HG03457 (cell line): ENCODE data around the gene FGF22.

Experiments used
- ATAC-seq: cut with Tn5 transposase; IDR thresholded peaks from one replicate; pipeline ENCODE4 v1.9.1; 2021; ENCODE audit warnings: moderate number of reproducible peaks; ENCODE audit not compliant: unreplicated experiment

The FGF22 gene

DNA sequence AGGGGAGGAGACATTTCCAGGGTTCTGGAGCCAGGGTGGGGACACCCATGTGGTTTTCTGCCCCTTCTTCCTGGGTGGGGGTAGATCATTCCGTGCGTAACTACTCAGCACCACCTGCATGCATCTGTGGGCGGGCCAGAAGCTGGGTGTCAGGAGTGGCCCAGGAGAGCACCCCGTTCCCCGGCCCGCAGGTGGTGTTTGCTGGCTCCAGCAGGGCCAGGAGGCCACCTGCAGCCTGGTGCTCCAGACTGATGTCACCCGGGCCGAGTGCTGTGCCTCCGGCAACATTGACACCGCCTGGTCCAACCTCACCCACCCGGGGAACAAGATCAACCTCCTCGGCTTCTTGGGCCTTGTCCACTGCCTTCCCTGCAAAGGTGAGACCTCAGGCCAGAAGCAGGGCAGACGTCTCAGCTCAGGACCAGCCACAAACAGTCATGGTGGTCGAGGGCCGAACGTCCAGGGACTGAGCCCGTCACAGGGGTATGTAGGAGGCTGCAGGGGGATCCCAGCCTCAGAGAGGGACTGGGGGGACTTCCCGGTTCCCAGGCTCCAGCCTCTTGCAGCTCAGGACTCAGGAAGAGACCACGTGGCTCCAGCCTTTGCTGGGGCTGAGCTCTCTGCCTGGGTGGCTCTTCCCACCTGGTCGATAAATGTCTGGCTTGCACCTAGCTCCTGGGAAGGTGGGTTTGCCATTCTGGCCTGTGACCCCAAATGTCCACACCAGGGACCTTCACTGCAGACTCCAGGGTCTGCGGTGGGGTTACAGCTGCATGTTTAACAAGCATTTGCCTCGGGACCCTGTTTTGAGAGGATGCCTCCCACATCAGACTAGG, 38.1 kb downstream of the FGF22 start:
- ATAC-seq, result no peak

DNA sequence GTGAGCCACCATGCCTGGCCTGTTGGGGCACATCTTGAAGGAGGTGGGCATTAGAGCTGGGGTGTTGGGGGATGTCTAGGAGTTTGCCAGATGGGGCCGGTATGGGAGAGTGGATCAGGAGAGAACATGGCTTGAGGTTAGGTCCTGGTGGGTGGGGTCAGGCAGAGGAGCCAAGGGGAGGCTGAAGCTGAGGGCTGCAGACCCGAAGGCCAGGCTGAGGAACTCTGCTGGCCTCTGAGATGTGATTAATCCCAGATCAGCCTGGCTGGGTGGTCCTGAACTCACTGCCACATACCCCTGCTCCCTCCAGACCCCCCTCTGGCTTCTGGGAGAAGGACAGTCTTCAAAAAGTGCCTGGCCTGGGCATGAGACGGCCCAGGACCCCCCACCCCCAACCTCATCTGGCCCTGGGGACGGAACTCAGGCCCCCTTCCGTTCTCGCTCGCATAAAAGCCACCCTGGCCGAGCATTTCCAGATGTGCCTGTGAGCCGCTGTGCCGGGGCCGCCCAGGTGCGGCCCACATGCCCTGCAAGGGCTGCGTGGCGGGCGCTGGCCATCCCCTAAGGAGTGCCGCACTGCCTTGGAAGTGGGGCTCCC, 39.2 kb downstream of the FGF22 start:
- no peak for ATAC-seq

DNA sequence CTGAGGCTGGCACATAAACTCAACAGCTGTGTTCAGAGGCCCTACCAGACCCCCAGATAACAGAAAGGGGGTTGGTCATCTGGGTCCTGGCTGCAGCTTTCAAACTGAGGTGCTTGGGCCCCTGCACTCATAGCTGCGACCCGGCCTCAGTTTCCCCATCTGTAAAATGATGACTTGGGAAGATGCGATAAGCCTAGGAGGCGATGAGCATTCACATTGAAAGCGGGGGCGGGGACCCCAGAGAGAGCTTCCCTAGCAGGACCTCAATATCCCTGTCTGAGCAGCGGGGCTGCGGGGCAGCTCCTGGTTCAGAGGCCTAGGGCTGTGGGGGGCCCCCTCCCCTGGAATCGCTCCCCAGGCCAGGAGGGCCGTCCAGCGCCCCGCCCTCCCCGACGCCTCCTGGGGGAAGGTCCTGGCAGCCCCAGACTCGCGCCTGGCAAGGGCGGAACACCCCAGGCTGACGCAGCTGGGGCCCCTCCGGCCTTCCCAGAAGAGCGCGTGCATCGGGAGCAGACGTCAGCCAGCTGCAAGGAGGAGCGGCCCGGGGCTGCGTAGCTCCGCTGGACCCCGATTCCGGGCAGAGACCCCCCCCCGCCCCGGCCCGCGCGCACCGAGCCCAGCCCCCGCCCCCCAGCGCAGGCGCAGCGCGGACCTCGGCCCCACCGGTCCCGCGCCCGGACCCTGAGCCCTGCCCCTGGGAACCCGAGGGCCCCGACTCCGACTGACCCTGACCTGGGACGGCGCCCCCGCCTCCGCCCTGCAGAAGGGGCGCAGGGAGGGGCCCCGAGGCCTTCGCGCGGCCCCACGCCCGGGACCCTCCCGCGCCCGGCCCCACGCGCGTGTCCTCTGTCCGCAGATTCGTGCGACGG, 40.0 kb downstream of the FGF22 start:
- ATAC-seq, result peak; percentile 19

DNA sequence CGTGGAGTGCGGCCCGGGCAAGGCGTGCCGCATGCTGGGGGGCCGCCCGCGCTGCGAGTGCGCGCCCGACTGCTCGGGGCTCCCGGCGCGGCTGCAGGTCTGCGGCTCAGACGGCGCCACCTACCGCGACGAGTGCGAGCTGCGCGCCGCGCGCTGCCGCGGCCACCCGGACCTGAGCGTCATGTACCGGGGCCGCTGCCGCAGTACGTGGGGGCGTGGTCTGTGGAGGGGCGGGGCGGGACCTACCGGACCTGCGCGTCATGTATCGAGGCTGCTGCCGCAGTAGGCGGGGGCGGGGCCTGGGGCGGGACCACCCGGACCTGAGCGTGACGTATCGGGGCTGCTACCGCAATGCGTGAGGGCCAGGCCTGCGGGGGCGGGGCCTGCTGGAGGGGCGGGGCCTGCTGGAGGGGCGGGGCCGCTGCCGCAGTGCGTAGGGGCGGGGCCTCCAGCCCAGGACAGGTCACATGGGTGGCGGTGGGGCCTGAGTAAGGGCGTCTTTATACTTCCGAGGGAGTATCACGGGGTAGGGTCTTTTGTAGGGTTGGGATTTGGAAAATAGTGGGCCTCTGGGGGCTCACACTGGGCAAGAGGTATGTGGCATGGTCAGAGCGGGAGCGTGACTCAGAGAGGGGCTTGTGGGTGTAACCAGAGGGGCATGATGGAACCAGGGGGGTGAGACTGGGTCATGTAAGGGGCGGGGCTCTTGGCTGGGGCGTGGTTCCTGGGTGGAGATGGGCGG, 40.8 kb downstream of the FGF22 start:
- peak; percentile 41 for ATAC-seq

DNA sequence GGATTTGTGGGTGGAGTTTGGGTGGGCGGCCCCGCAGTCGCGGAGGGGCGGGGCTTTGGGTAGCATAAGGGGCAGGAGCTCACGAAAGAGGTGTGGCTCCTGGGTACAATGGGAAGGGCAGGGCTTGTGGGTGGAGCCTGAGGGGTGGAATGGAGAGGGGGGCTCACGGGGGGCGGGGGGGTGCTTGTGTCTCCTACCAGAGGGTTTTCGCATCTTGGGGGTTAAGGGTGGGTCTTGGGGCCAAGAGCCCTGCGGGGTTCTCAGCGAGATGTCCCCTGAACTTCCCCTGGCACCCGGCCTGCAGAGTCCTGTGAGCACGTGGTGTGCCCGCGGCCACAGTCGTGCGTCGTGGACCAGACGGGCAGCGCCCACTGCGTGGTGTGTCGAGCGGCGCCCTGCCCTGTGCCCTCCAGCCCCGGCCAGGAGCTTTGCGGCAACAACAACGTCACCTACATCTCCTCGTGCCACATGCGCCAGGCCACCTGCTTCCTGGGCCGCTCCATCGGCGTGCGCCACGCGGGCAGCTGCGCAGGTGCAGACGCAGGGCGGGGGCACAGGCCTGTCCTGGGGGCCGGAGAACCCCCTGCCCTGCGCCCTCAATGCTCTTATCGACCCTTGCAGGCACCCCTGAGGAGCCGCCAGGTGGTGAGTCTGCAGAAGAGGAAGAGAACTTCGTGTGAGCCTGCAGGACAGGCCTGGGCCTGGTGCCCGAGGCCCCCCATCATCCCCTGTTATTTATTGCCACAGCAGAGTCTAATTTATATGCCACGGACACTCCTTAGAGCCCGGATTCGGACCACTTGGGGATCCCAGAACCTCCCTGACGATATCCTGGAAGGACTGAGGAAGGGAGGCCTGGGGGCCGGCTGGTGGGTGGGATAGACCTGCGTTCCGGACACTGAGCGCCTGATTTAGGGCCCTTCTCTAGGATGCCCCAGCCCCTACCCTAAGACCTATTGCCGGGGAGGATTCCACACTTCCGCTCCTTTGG, 41.6 kb downstream of the FGF22 start:
- no peak for ATAC-seq

DNA sequence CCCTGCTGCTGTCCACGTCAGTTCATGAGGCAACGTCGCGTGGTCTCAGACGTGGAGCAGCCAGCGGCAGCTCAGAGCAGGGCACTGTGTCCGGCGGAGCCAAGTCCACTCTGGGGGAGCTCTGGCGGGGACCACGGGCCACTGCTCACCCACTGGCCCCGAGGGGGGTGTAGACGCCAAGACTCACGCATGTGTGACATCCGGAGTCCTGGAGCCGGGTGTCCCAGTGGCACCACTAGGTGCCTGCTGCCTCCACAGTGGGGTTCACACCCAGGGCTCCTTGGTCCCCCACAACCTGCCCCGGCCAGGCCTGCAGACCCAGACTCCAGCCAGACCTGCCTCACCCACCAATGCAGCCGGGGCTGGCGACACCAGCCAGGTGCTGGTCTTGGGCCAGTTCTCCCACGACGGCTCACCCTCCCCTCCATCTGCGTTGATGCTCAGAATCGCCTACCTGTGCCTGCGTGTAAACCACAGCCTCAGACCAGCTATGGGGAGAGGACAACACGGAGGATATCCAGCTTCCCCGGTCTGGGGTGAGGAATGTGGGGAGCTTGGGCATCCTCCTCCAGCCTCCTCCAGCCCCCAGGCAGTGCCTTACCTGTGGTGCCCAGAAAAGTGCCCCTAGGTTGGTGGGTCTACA, 43.1 kb downstream of the FGF22 start:
- ATAC-seq, result no peak

DNA sequence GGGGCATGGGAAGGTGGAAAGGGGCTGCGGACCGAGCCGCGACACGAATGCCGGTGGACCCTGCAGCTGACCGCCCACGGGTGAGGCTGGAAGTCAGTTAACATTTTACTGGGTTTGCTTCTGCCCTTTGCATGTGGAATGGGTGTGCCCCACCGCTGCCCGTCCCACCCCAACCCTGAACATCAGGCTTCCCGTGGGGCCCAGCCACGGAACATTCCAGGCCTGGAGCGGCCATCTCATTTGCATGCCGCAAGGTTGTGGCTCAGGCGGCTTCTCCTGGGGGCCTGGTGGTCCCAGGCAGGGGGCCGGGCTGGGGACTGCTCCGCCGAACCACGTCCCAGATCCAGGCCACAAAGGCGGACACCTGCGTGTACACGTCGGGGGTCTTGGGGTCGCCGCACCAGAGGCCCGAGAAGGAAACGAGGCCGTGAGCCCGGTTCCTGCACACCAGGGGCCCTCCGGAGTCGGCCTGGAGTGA, 45.8 kb downstream of the FGF22 start:
- ATAC-seq, result no peak

DNA sequence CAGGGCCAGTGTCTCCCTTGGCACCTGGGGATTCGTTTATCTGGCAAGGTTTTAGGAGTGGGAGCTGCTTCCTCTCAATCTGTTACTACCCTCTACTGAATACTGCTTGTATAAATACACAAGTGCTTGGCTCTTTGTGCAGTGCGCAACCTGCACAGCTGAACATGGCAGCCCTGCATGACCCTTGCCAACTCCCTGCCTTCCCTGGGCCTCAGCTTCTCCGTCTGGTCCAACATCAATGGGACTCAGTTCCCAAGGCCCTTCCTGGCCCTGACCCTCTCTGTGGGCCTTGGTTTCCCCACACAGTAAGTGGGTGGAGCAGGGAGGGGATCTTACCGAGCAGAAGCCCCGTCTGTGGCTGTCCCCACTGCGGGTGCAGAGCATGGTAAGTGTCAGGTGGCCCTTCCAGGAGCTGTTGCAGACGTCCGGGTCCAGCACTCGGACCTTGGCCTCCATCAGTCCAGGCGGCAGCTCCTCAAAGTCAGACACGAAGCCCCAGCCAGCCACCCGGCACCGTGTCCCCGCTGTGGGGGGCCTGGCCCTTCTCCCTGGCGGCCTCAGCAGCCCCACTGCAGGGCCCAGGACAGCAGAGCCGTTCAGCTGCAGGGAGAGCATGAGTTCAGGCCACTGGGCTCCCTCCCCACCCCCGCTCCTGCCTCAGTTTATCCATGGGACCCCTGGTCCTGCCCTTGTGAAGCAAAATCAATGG, 47.1 kb downstream of the FGF22 start:
- ATAC-seq, result no peak

DNA sequence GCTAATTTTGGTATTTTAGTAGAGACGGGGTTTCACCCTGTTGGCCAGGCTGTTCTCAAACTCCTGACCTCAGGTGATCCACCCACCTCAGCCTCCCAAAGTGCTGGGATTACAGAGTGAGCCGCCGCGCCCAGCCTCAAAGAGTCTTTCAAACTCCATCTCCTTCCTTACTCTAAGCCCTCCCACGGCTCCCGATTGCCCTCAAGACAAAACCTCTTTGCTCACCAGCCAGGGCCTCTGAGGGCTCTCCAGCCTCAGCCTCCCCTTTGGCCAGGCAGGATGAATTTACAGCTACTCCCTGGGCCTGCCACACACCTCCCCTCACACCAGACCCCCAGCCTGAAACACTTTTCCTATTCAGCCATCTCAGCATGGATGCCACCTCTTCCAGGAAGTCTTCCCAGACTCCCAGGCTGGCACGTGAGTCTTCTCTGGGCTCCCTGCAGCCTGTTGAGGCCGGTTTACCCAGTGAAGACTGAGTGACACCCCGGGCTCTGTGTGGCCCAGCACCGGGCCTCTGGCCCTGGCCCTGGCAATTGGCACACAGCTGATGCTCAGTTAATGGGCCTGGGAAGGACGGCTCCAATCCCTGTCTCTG, 48.0 kb downstream of the FGF22 start:
- no peak for ATAC-seq

DNA sequence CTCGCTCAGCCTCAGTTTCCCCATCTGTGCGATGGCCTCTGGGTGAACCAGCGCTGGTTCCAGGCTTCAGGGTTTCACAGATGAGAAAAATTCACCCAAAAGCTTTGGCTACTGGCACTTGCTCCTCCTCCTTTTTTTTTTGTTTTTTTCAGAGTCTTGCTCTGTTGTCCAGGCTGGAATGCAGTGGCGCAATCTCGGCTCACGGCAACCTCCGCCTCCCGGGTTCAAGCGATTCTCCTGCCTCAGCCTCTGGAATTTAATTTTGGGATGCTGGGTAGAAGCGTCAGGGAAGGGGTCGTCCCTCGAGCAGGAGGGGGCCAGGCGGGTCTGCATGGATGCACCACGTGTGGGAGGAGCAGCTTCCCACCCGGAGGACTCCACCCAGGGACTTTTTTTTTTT, 48.5 kb downstream of the FGF22 start:
- ATAC-seq, result no peak

DNA sequence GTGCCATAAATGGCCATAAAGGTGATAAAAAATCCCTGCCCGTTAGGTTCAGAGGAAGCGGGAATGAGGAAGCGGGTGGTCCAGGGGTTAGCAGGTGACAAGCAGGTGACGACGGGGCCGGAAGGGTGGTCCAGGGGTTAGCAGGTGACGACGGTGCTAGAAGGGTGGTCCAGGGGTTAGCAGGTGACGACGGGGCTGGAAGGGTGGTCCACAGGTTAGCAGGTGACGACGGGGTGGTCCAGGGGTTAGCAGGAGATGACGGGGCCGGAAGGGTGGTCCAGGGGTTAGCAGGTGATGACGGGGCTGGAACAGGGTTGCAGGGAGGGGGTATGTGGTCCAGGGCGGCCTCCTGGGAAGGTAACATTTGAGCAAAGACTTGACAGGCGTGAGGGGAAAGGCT, 49.3 kb downstream of the FGF22 start:
- no peak for ATAC-seq

DNA sequence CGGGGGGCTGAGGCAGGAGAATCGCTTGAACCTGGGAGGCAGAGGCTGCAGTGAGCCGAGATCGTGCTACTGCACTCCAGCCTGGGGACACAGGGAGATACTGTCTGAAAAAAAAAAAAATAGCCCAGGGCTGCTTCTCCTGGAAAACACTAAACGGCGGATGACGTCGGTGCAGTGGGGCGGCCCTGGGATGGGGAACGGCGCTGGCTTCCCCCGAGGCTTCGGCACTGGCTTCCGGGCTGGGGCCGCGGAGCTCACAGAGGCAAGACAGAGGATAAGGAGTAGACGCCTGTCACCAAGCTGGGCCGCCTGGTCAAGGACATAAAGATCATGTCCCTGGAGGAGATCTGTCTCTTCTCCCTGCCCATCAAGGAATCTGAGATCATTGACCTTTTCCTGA, 50.5 kb downstream of the FGF22 start:
- no peak for ATAC-seq
